Endodermal cell (in vitro differentiated cells): ENCODE measurements around the gene CNOT1. TPM values are rescaled to one million over a fixed set of nuclear protein-coding genes. Genes with fewer than 3 reads are reported as not detected.

Experiments used
- DNase-seq: peaks from one replicate; pipeline ENCODE4 v3.0.0-alpha.2; 2017
- H3K27ac ChIP-seq: 2 replicates; pipeline ENCODE4 v1.5.1; 2013; ENCODE audit warnings: mild to moderate bottlenecking, low read depth, low read length, moderate library complexity
- H3K27me3 ChIP-seq: 2 replicates; pipeline ENCODE4 v1.6.1; 2013; ENCODE audit warnings: mild to moderate bottlenecking, low read length, moderate library complexity; ENCODE audit not compliant: insufficient read depth, control insufficient read depth, poor library complexity, severe bottlenecking
- H3K36me3 ChIP-seq: 2 replicates; pipeline ENCODE4 v1.7.0; 2013; ENCODE audit warnings: mild to moderate bottlenecking, low read length, moderate library complexity; ENCODE audit not compliant: control insufficient read depth, insufficient read depth
- H3K4me1 ChIP-seq: one replicate; pipeline ENCODE4 v1.7.0; 2013; ENCODE audit warnings: low read length; ENCODE audit not compliant: control insufficient read depth, insufficient read depth
- H3K4me3 ChIP-seq: 2 replicates; pipeline ENCODE4 v1.5.1; 2013; ENCODE audit warnings: mild to moderate bottlenecking, low read length, moderate library complexity
- H3K9ac ChIP-seq: 2 replicates; pipeline ENCODE4 v1.6.1; 2013; ENCODE audit warnings: mild to moderate bottlenecking, low read length, moderate library complexity; ENCODE audit not compliant: poor library complexity, severe bottlenecking; ENCODE audit errors: extremely low read depth
- H3K9me3 ChIP-seq: 2 replicates; pipeline ENCODE4 v1.6.1; 2013; ENCODE audit warnings: mild to moderate bottlenecking, low read length, moderate library complexity; ENCODE audit not compliant: control insufficient read depth
- H3K27ac Mint-ChIP-seq: 2 replicates; pipeline ENCODE4 v1.8.0; 2020; ENCODE audit warnings: mixed read lengths
- H3K27me3 Mint-ChIP-seq: 2 replicates; pipeline ENCODE4 v1.8.0; 2021; ENCODE audit warnings: mild to moderate bottlenecking, mixed read lengths; ENCODE audit not compliant: insufficient read depth
- H3K36me3 Mint-ChIP-seq: 2 replicates; pipeline ENCODE4 v1.8.0; 2020; ENCODE audit warnings: low read depth, mixed read lengths
- H3K4me1 Mint-ChIP-seq: 2 replicates; pipeline ENCODE4 v1.8.0; 2020; ENCODE audit warnings: mixed read lengths
- H3K4me3 Mint-ChIP-seq: 2 replicates; pipeline ENCODE4 v1.8.0; 2020; ENCODE audit warnings: mild to moderate bottlenecking, moderate library complexity, mixed read lengths
- H3K9me3 Mint-ChIP-seq: 2 replicates; pipeline ENCODE4 v1.8.0; 2020; ENCODE audit warnings: mild to moderate bottlenecking, mixed read lengths
- CTCF ChIP-seq: fragments of 200-600 bp; sonication (generic); conservative IDR thresholded peaks from 2 replicates; pipeline ENCODE4 v1.5.0; 2021; ENCODE audit warnings: antibody characterized with exemption, mild to moderate bottlenecking
- WGBS, 2 experiments: methylation state at CpG; one replicate each; pipeline versions ENCODE4 v1.1.5 to v1.1.7; 2013; ENCODE audit warnings: missing lambda C conversion rate in 2 of 2, mixed read lengths in 1 of 2; ENCODE audit not compliant: insufficient coverage in 1 of 2, insufficient read length in 1 of 2; 5-methylcytosine and 5-hydroxymethylcytosine counted together
- total RNA-seq, 2 donors: library from RNA; stranded (reverse); fragmentation: NEBNext Ultra II Directional in 1 of 2; extraction: Animal tissue kit (Norgen Biotek cat#: 25700) in 1 of 2; gene quantifications; 2 replicates in 1 of 2; 3 replicates in 1 of 2; pipeline ENCODE4 v1.2.1, GENCODE V29; 2021

Gene CNOT1
- total RNA-seq, 2 donors from 2014 or later = 253 to 263 TPM

- no peaks in the 10 kb centered on the region for H3K36me3 ChIP-seq
- peaks cover 3% of the 10 kb centered on the region for H3K4me1 Mint-ChIP-seq
These were observed 25.6 kb upstream of the CNOT1 start for GRCh38 chr16:58655215-58655596.

GRCh38 chr16:58654560-58655214 is 25.1 kb upstream of the CNOT1 start:
- Histone ChIP-seq H3K4me1 (no peaks in the 10 kb centered on the region), H3K9ac (no peak overlapping the region), H3K27me3 (no peaks in the 10 kb centered on the region), H3K4me3 (no peak overlapping the region), H3K9me3 (no peaks in the 10 kb centered on the region), H3K36me3 (no peaks in the 10 kb centered on the region), H3K27ac (peak overlapping the region; percentile 8)
- Mint-ChIP-seq H3K9me3 (no peaks in the 10 kb centered on the region), H3K4me3 (no peak overlapping the region), H3K4me1 (peaks cover 3% of the 10 kb centered on the region), H3K36me3 (no peaks in the 10 kb centered on the region), H3K27ac (no peak overlapping the region), H3K27me3 (peaks cover 3% of the 10 kb centered on the region)
- TF ChIP-seq CTCF = no peak
- no peak for DNase-seq
- 91 to 92% methylated on average over 5 to 7 of the region's 7 CpGs for WGBS, 2 experiments

More at GRCh38 chr16:58655215-58655596, 25.6 kb upstream of the CNOT1 start:
- no peak for TF ChIP-seq CTCF
- WGBS, 2 experiments = 92 to 100% methylated on average over 1 to 8 of the region's 8 CpGs
- Mint-ChIP-seq H3K36me3 (no peaks in the 10 kb centered on the region), H3K9me3 (no peaks in the 10 kb centered on the region), H3K4me3 (no peak overlapping the region), H3K27ac (no peak overlapping the region), H3K27me3 (peaks cover 3% of the 10 kb centered on the region)
- DNase-seq = no peak
- Histone ChIP-seq H3K4me3 (no peak overlapping the region), H3K27ac (no peak overlapping the region), H3K4me1 (no peaks in the 10 kb centered on the region), H3K9ac (no peak overlapping the region), H3K9me3 (no peaks in the 10 kb centered on the region), H3K27me3 (no peaks in the 10 kb centered on the region)

- H3K9ac ChIP-seq = no peak overlapping the region
- TF ChIP-seq CTCF = peak; percentile 37
- no peaks in the 10 kb centered on the region for H3K4me1 ChIP-seq
- WGBS, 2 experiments = 34% methylated on average over 3 of the region's 3 CpGs
- H3K27ac Mint-ChIP-seq = peak overlapping the region; percentile 76
- no peaks in the 10 kb centered on the region for H3K27me3 ChIP-seq
- H3K9me3 Mint-ChIP-seq = no peaks in the 10 kb centered on the region
- DNase-seq = peak; percentile 90
- no peaks in the 10 kb centered on the region for H3K36me3 ChIP-seq
- H3K4me1 Mint-ChIP-seq = peaks cover 3% of the 10 kb centered on the region
- H3K27ac ChIP-seq = no peak overlapping the region
- H3K4me3 ChIP-seq = no peak overlapping the region
- peaks cover 3% of the 10 kb centered on the region for H3K27me3 Mint-ChIP-seq
- H3K4me3 Mint-ChIP-seq = no peak overlapping the region
- no peaks in the 10 kb centered on the region for H3K36me3 Mint-ChIP-seq
- H3K9me3 ChIP-seq = no peaks in the 10 kb centered on the region
These were observed 23.1 kb upstream of the CNOT1 start for GRCh38 chr16:58652741-58653140.
